ENCODE data around the gene MIDN. TPM values are rescaled to one million over a fixed set of nuclear protein-coding genes. Genes with fewer than 3 reads are reported as not detected.
A peak's percentile ranks its signal among the peaks of the same experiment; 100 is the strongest.

MIDN gene
- total RNA-seq, 1 experiment from 2014 or later, result 118 TPM

- BruUV-seq (replicated peaks), result no TSS peak
- peak overlapping the region; percentile 52 for H3K4me3 ChIP-seq (ENCODE audit: low read depth in 2 of 2, low read length in 2 of 2)
- peaks cover 25% of the 10 kb centered on the region for H3K4me1 ChIP-seq (ENCODE audit: control insufficient read depth, insufficient read depth, low read length)
- no peaks in the 10 kb centered on the region for H3K9me3 ChIP-seq (ENCODE audit: control insufficient read depth, insufficient read depth, low read depth, low read length)
- ATAC-seq (peak; percentile 41), DNase-seq (ENCODE audit: low read depth, low spot score) (no peak)
- H3K27ac ChIP-seq (ENCODE audit: low read length), result peak overlapping the region; percentile 48; the same call in 1 of the 2 replicates
- no peaks in the 10 kb centered on the region for H3K27me3 ChIP-seq (ENCODE audit: control insufficient read depth, insufficient read depth, low read length)
- CTCF ChIA-PET, result no interaction called here
- intact Hi-C loops (cut with micrococcal nuclease; ENCODE audit: unreplicated experiment) (no loop called here), in situ Hi-C loops (cut with HindIII; ENCODE audit: low pct_unique_long_range_greater_than_20kb, low sequenced_read_pairs) (no loop called here)
- TF ChIP-seq SIN3A (IDR thresholded peaks at IDR 0.05; ENCODE audit: borderline replicate concordance, insufficient read depth, low read depth, low read length) (peak; percentile 47; the same call in 1 of the 2 replicates), CTCF (IDR thresholded peaks at IDR 0.05) (peak; percentile 89), REST (IDR thresholded peaks at IDR 0.05; ENCODE audit: insufficient read depth in 1 of 2, low read depth in 2 of 2, low read length in 1 of 2) (no peak)
- peaks cover 5% of the 10 kb centered on the region; the same call in 1 of the 2 replicates for H3K36me3 ChIP-seq (ENCODE audit: control insufficient read depth, insufficient read depth, low read length)
- POLR2A ChIA-PET, result no interaction called here
Observed at GRCh38 chr19:1248786-1249297, 459 bp downstream of the MIDN start.

DNA sequence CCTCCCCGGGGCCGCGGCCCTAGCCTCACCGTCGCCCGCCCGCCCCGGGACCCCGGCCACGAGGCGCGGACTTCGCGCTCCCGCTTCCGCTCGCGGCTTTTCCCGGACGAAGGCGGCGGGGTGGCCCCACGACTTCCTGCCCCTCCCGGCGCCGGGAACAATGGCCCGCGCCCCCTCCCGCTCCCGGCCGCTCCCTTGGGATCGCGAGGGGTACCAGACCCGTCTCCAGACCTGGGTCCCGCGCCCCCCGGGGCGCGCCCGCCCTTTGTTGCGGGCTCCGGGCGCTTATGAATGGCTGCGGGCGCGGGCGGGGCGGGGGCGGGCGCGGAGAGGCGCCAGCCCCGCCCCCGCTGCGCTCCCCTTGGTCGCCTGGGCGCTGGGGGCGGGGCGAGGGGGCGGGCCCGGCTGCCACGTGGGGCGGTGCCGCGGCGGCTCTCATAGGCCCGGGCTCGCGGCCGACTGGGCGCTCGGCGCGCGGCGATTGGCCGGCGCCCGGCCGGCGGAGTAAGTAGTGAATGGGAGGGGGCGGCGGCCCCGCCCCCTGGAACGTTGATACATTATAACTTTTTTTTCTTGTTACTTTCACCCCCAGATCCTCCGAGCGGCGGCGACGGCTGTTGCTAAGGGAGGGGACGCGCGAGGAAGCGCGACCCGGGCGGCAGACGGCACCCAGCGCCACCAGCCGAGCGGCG is 1.1 kb downstream of the MIDN start:
- no peak for DNase-seq (ENCODE audit: low read depth, low spot score)
- Histone ChIP-seq H3K27me3 (ENCODE audit: control insufficient read depth, insufficient read depth, low read length) (no peaks in the 10 kb centered on the region), H3K4me1 (ENCODE audit: control insufficient read depth, insufficient read depth, low read length) (peaks cover 27% of the 10 kb centered on the region), H3K36me3 (ENCODE audit: control insufficient read depth, insufficient read depth, low read length) (peaks cover 5% of the 10 kb centered on the region), H3K4me3 (ENCODE audit: low read depth in 2 of 2, low read length in 2 of 2) (peak overlapping the region; percentile 51 to 59), H3K9me3 (ENCODE audit: control insufficient read depth, insufficient read depth, low read depth, low read length) (no peaks in the 10 kb centered on the region), H3K27ac (ENCODE audit: low read length) (peak overlapping the region; percentile 63; the same call in 1 of the 2 replicates)
- peak; percentile 49 for ATAC-seq
- CTCF ChIA-PET, result no interaction called here
- POLR2A ChIA-PET, result no interaction called here
- intact Hi-C loops (cut with micrococcal nuclease; ENCODE audit: unreplicated experiment), result no loop called here
- in situ Hi-C loops (cut with HindIII; ENCODE audit: low pct_unique_long_range_greater_than_20kb, low sequenced_read_pairs), result no loop called here
- no TSS peak for BruUV-seq (replicated peaks)
- TF ChIP-seq CTCF (IDR thresholded peaks at IDR 0.05) (no peak), POLR2AphosphoS5 (IDR thresholded peaks at IDR 0.05; ENCODE audit: low read depth, low read length) (peak; percentile 88), REST (IDR thresholded peaks at IDR 0.05; ENCODE audit: insufficient read depth in 1 of 2, low read depth in 2 of 2, low read length in 1 of 2) (no peak)

Data from Panc1 (cell line).